DOHH2 (cell line): ENCODE measurements around the gene TRIM5.
"Not testable (repeated sequence)": the region's sequence is repeated elsewhere in the genome, so short reads cannot be mapped to it uniquely, and the experiment has no call there.

Experiments used
- H3F3A ChIP-seq: fragments of 200-600 bp; sonication (generic), shearing (Covaris generic); 2 replicates; pipeline ENCODE4 v1.6.0; 2016; ENCODE audit warnings: antibody characterized with exemption, mild to moderate bottlenecking; ENCODE audit not compliant: control insufficient read depth, insufficient read depth
- H3K27ac ChIP-seq: fragments of 200-600 bp; sonication (generic); 2 replicates; pipeline ENCODE4 v1.5.1; 2014; ENCODE audit warnings: low read depth, mild to moderate bottlenecking, low read length, moderate library complexity
- H3K27me3 ChIP-seq: fragments of 200-600 bp; sonication (generic); 2 replicates; pipeline ENCODE4 v1.6.1; 2014; ENCODE audit warnings: mild to moderate bottlenecking, low read length, mixed read lengths; ENCODE audit not compliant: control insufficient read depth
- H3K36me3 ChIP-seq: fragments of 200-600 bp; sonication (generic); 2 replicates; pipeline ENCODE4 v1.6.1; 2014; ENCODE audit warnings: mild to moderate bottlenecking, low read length, moderate library complexity, mixed read lengths; ENCODE audit not compliant: control insufficient read depth
- H3K4me1 ChIP-seq: fragments of 200-600 bp; sonication (generic); 2 replicates; pipeline ENCODE4 v1.6.1; 2014; ENCODE audit warnings: mild to moderate bottlenecking, low read length, mixed read lengths; ENCODE audit not compliant: control insufficient read depth
- H3K4me2 ChIP-seq: fragments of 200-600 bp; sonication (generic); 2 replicates; pipeline ENCODE4 v1.6.0; 2014; ENCODE audit warnings: mild to moderate bottlenecking, low read length, moderate library complexity
- H3K4me3 ChIP-seq: fragments of 200-600 bp; sonication (generic); 2 replicates; pipeline ENCODE4 v1.5.1; 2014; ENCODE audit warnings: mild to moderate bottlenecking, low read length, mixed read lengths
- H3K79me2 ChIP-seq: fragments of 200-600 bp; sonication (generic); 2 replicates; pipeline ENCODE4 v1.6.1; 2014; ENCODE audit warnings: mild to moderate bottlenecking, low read length, mixed read lengths; ENCODE audit not compliant: control insufficient read depth
- H3K9me2 ChIP-seq: fragments of 200-600 bp; sonication (generic); replicated peaks from 2 replicates; pipeline ENCODE4 v1.6.1; 2014; ENCODE audit warnings: mild to moderate bottlenecking, low read length, mixed read lengths; ENCODE audit not compliant: control insufficient read depth
- H3K9me3 ChIP-seq: fragments of 200-600 bp; sonication (generic); 2 replicates; pipeline ENCODE4 v1.6.1; 2014; ENCODE audit warnings: antibody characterized with exemption, low read length, mixed read lengths; ENCODE audit not compliant: control insufficient read depth, insufficient read depth
- H4K20me1 ChIP-seq: fragments of 200-600 bp; sonication (generic); 2 replicates; pipeline ENCODE4 v1.6.0; 2014; ENCODE audit warnings: low read depth, mild to moderate bottlenecking, antibody characterized with exemption, low read length, moderate library complexity; ENCODE audit not compliant: control insufficient read depth, insufficient read depth
- CTCF ChIP-seq: fragments of 200-600 bp; sonication (generic); IDR thresholded peaks from one replicate; pipeline ENCODE4 v1.5.1; 2014; ENCODE audit warnings: antibody characterized with exemption, mild to moderate bottlenecking, low read depth, low read length; ENCODE audit not compliant: poor library complexity, severe bottlenecking
- EZH2phosphoT487 ChIP-seq: fragments of 200-600 bp; sonication (generic); IDR thresholded peaks from 2 replicates; pipeline ENCODE4 v1.6.1; 2017; ENCODE audit warnings: borderline replicate concordance, mild to moderate bottlenecking, antibody characterized with exemption, low read length, moderate library complexity, mixed read lengths

The TRIM5 gene

DNA sequence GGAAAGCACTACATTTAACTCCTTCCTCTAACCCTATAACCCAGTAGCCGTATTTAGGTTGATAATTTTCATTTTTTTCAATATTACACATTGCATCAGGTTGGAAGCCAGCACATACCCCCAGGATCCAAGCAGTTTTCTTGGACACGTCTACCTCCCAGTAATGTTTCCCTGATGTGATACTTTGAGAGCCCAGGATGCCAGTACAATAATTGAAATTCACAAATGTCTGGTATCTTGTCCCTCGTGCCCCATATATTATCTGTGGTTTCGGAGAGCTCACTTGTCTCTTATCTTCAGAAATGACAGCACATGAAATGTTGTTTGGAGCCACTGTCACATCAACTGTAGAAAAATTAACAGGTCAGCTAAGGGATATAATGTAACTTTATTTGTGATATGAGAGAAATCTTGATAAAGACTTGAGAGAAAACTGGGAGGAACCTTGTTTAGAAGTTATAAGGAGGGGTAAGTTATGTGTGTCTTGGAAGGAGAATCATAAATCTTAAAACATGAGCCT, 19.8 kb downstream of the TRIM5 start:
- H3K79me2 ChIP-seq: no peaks in the 10 kb centered on the region
- H3K27ac ChIP-seq: no peak overlapping the region
- no peaks in the 10 kb centered on the region for H3K9me3 ChIP-seq
- no peaks in the 10 kb centered on the region for H4K20me1 ChIP-seq
- H3K9me2 ChIP-seq: no peaks in the 10 kb centered on the region
- no peaks in the 10 kb centered on the region for H3F3A ChIP-seq
- no peaks in the 10 kb centered on the region for H3K4me1 ChIP-seq
- no peak for TF ChIP-seq EZH2phosphoT487
- no peak for TF ChIP-seq CTCF
- H3K27me3 ChIP-seq: no peaks in the 10 kb centered on the region
- no peaks in the 10 kb centered on the region for H3K36me3 ChIP-seq
- no peak overlapping the region for H3K4me3 ChIP-seq
- H3K4me2 ChIP-seq: no peak overlapping the region

- H4K20me1 ChIP-seq: no peaks in the 10 kb centered on the region
- no peak overlapping the region for H3K4me3 ChIP-seq
- TF ChIP-seq EZH2phosphoT487 (no peak), CTCF (no peak)
- no peaks in the 10 kb centered on the region for H3K9me2 ChIP-seq
- no peaks in the 10 kb centered on the region for H3K9me3 ChIP-seq
- no peaks in the 10 kb centered on the region for H3K4me1 ChIP-seq
- no peak overlapping the region for H3K27ac ChIP-seq
- H3K27me3 ChIP-seq: no peaks in the 10 kb centered on the region
- H3K4me2 ChIP-seq: no peak overlapping the region
- no peaks in the 10 kb centered on the region for H3K79me2 ChIP-seq
- H3F3A ChIP-seq: no peaks in the 10 kb centered on the region
- H3K36me3 ChIP-seq: no peaks in the 10 kb centered on the region
Observed at GRCh38 chr11:5663511-5663910, 21.4 kb downstream of the TRIM5 start.

DNA sequence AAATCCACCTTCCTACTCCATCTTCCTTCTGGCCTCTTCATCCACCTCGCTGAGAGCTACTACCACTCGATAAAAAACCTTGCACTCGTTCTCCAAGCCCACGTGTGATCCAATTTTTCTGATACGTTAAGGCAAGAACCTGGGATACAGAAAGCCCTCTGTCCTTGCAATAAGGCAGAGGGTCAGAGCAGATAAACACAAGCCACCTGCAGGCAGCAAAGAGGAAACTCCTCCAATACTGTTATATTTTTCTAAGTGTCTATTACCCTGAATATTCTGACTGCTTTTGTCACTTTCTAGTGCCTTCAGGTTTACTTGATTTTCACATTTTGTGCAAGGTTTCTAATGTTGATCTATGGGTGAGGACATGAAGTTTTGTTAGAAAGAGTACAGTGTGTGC, 26.6 kb downstream of the TRIM5 start:
- no peaks in the 10 kb centered on the region for H3K36me3 ChIP-seq
- H4K20me1 ChIP-seq: no peaks in the 10 kb centered on the region
- H3K4me1 ChIP-seq: no peaks in the 10 kb centered on the region
- peaks cover 3% of the 10 kb centered on the region; the same call in 1 of the 2 replicates for H3K9me3 ChIP-seq
- H3K9me2 ChIP-seq: no peaks in the 10 kb centered on the region
- H3K27me3 ChIP-seq: no peaks in the 10 kb centered on the region
- H3K4me2 ChIP-seq: no peak overlapping the region
- H3K79me2 ChIP-seq: no peaks in the 10 kb centered on the region
- no peak overlapping the region for H3K4me3 ChIP-seq
- no peak overlapping the region for H3K27ac ChIP-seq
- no peak for TF ChIP-seq CTCF
- TF ChIP-seq EZH2phosphoT487: no peak
- H3F3A ChIP-seq: no peaks in the 10 kb centered on the region

DNA sequence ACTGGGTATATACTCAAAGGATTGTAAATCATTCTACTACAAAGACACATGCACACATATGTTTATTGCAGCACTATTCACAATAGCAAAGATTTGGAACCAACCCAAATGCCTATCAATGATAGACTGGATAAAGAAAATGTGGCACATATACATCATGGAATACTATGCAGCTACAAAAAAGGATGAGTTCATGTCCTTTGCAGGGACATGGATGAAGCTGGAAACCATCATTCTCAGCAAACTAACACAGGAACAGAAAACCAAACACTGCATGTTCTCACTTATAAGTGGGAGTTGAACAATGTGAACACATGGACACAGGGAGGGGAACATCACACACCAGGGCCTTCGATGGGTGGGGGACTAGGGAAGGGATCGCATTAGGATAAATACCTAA, 27.9 kb downstream of the TRIM5 start:
- not testable (repeated sequence) for H3K9me2 ChIP-seq, H4K20me1 ChIP-seq, H3K4me3 ChIP-seq, H3K79me2 ChIP-seq, H3K4me1 ChIP-seq, H3K4me2 ChIP-seq, H3K9me3 ChIP-seq, H3K27me3 ChIP-seq, H3F3A ChIP-seq, H3K36me3 ChIP-seq, H3K27ac ChIP-seq
